A673 (cell line): ENCODE results near the gene KRT71. TPM values are rescaled to one million over a fixed set of nuclear protein-coding genes. Genes with fewer than 3 reads are reported as not detected.

Experiments used
- BruUV-seq: library from RNA; stranded (reverse); fragments of 400-500 nt; replicated peaks from 2 replicates; lab custom pipeline; 2021; lab: Mats Ljungman, UMichigan
- CTCF ChIA-PET: fragments of 300-600 bp; sonication (Branson Sonifier 250); formaldehyde crosslinking; loops from one replicate; lab custom pipeline; 2022; ENCODE audit warnings: antibody characterized with exemption; lab: Charles Lee
- POLR2A ChIA-PET: fragments of 300-600 bp; sonication (Branson Sonifier 250); formaldehyde crosslinking; loops from one replicate; lab custom pipeline; 2022; ENCODE audit warnings: antibody characterized with exemption; ENCODE audit not compliant: low non-redundant PET; lab: Charles Lee
- DNase-seq: peaks from one replicate; pipeline ENCODE4 v3.0.0-alpha.2; 2015; ENCODE audit warnings: low spot score
- H3K27ac ChIP-seq: fragments of 200-600 bp; sonication (generic); 2 replicates; pipeline ENCODE4 v1.5.1; 2016; ENCODE audit warnings: mixed run types, low read depth, mild to moderate bottlenecking, mixed read lengths, antibody characterized with exemption, low read length; ENCODE audit not compliant: poor library complexity, severe bottlenecking
- H3K27me3 ChIP-seq: fragments of 200-600 bp; sonication (generic); replicated peaks from 2 replicates; pipeline ENCODE4 v1.6.1; 2017; ENCODE audit warnings: mixed run types, low read depth, mild to moderate bottlenecking, mixed read lengths, antibody characterized with exemption, low read length; ENCODE audit not compliant: insufficient read depth, poor library complexity
- H3K36me3 ChIP-seq: fragments of 200-600 bp; sonication (generic); 2 replicates; pipeline ENCODE4 v1.6.1; 2016; ENCODE audit warnings: mixed run types, mild to moderate bottlenecking, mixed read lengths, antibody characterized with exemption, low read length; ENCODE audit not compliant: insufficient read depth, poor library complexity, severe bottlenecking
- H3K4me1 ChIP-seq: fragments of 200-600 bp; sonication (generic); 2 replicates; pipeline ENCODE4 v1.6.1; 2017; ENCODE audit warnings: mixed run types, mild to moderate bottlenecking, mixed read lengths, antibody characterized with exemption, low read length; ENCODE audit not compliant: insufficient read depth, poor library complexity, severe bottlenecking
- H3K4me3 ChIP-seq: fragments of 200-600 bp; sonication (generic); 2 replicates; pipeline ENCODE4 v1.5.1; 2016; ENCODE audit warnings: low read depth, mixed run types, mild to moderate bottlenecking, mixed read lengths, low read length; ENCODE audit not compliant: poor library complexity, severe bottlenecking
- H3K9me3 ChIP-seq: fragments of 200-600 bp; sonication (generic); 2 replicates; pipeline ENCODE4 v1.6.1; 2016; ENCODE audit warnings: mixed run types, low read depth, mild to moderate bottlenecking, mixed read lengths, antibody characterized with exemption, low read length; ENCODE audit not compliant: poor library complexity, severe bottlenecking
- EZH2 ChIP-seq: fragments of 200-600 bp; sonication (generic); IDR thresholded peaks from 2 replicates; pipeline ENCODE4 v1.6.1; 2017; ENCODE audit warnings: borderline replicate concordance, low read depth, mild to moderate bottlenecking, mixed read lengths, antibody characterized with exemption, low read length; ENCODE audit not compliant: poor library complexity, severe bottlenecking
- intact Hi-C: fragments of 100-400 bp; cut with micrococcal nuclease; formaldehyde crosslinking; loops from one replicate; pipeline ENCODE4 v1.10.0; 2022; ENCODE audit not compliant: unreplicated experiment
- total RNA-seq: library from RNA; stranded (reverse); gene quantifications from 2 replicates; pipeline ENCODE4 v1.2.3, GENCODE V29; 2021
- TF ChIP-seq, protein P1 (sequence below): fragments of 300-800, 200-600 bp; sonication (generic); conservative IDR thresholded peaks from 2 replicates; pipeline ENCODE4 v1.5.1; 2017; ENCODE audit warnings: low read depth, mild to moderate bottlenecking, antibody characterized with exemption, low read length, moderate library complexity, mixed read lengths

The KRT71 gene
- total RNA-seq, 1 experiment from 2014 or later = not detected

DNA sequence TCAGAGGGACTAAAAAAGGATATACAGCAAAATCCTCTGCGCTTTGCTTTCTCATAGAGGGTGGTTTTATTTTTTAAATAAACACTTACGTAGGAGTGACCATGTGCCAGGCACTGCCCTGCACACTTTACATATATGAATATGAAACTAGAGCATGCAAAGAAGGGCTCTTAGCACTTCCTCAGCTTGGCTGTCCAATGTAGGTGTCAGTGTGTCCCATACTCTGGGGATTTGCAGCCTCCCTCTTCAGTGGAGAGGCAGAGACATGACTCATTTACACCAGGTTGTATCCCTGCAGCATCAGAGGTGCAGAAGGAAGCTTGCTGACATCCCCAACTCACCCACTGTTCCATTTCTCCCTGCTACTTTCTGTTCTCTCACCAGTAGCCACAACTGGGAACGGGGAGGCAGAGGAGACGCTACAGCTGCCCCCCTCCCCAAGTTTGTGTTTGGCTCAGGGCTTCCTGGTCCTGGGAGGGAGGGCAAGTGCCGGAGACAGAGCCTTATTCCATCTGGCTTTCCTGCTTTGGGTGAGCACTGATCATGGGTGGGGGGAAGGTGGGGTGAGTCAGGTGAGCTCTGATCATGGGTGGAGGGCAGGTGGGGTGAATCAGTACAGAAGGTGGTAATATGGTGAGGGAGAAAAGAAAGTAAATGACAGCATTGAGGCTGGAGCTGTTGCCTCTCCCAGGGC is 27.9 kb downstream of the KRT71 start:
- Histone ChIP-seq H3K27ac (no peak overlapping the region), H3K36me3 (no peaks in the 10 kb centered on the region), H3K27me3 (no peaks in the 10 kb centered on the region), H3K4me1 (peaks cover 14% of the 10 kb centered on the region), H3K4me3 (no peak overlapping the region), H3K9me3 (no peaks in the 10 kb centered on the region)
- DNase-seq = no peak
- intact Hi-C loops = no loop called here
- BruUV-seq = no TSS peak
- POLR2A ChIA-PET = no interaction called here
- CTCF ChIA-PET = no interaction called here
- no peak for TF ChIP-seq EZH2
- TF ChIP-seq, protein P1, sequence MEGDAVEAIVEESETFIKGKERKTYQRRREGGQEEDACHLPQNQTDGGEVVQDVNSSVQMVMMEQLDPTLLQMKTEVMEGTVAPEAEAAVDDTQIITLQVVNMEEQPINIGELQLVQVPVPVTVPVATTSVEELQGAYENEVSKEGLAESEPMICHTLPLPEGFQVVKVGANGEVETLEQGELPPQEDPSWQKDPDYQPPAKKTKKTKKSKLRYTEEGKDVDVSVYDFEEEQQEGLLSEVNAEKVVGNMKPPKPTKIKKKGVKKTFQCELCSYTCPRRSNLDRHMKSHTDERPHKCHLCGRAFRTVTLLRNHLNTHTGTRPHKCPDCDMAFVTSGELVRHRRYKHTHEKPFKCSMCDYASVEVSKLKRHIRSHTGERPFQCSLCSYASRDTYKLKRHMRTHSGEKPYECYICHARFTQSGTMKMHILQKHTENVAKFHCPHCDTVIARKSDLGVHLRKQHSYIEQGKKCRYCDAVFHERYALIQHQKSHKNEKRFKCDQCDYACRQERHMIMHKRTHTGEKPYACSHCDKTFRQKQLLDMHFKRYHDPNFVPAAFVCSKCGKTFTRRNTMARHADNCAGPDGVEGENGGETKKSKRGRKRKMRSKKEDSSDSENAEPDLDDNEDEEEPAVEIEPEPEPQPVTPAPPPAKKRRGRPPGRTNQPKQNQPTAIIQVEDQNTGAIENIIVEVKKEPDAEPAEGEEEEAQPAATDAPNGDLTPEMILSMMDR = no peak

DNA sequence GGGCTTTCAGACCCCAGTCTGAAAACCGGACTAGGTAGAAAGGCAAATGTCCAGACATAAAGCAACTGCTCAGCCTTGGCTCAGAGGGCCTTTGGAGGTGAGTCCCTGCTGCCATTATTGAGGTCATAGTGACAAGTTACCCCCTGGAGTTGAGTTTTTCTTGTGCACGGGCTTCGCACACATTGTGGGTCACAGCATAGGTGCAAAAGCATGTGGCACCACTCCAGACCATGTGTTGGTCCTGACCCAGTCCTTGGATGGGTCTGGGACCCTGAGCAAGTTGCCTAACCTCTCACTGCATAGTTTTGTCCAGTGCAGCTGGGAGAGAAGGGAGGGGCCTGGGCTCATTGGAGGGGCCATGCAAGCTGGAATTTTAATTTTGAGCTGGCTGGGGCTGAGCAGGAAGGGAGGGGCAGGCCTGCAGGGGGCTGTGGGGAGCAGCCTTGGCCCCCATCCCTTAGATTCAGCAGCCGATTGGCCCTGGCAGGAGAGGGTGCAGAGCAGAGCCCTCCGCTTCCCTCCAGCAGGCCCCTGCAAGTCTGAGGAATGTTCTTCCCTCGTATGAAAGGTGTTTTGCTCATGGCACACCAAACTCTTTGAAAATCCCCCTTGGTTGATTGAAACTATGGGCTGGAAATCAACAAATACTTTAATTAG is 28.6 kb downstream of the KRT71 start:
- intact Hi-C loops = no loop called here
- BruUV-seq = no TSS peak
- H3K4me1 ChIP-seq = peaks cover 14% of the 10 kb centered on the region
- ChIA-PET POLR2A (no interaction called here), CTCF (no interaction called here)
- no peak overlapping the region for H3K27ac ChIP-seq
- DNase-seq = no peak
- H3K4me3 ChIP-seq = no peak overlapping the region
- TF ChIP-seq, protein P1 = no peak
- TF ChIP-seq EZH2 = no peak
- H3K36me3 ChIP-seq = no peaks in the 10 kb centered on the region
- H3K9me3 ChIP-seq = no peaks in the 10 kb centered on the region
- H3K27me3 ChIP-seq = no peaks in the 10 kb centered on the region

DNA sequence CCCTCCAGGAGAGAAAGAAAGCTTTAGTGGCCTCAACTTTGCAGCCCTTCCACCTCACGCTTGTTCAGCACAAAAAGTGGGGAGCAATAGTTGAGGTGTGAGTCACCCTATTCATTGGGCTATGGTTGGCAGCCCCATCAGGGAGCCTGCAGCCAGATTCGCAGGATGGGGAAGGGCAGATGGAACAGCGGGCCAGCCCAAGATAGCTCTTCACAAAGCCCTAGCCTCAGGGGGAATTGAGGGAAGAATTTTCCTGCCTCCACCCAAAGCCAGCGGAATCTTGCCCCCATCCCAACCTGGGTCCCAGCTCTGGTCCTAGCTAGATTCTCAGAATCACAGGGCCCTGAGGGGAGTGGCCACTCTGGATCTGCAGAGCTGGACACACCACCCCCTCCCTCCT is 29.1 kb downstream of the KRT71 start:
- TF ChIP-seq, protein P1 = no peak
- TF ChIP-seq EZH2 = no peak
- POLR2A ChIA-PET = no interaction called here
- Histone ChIP-seq H3K9me3 (no peaks in the 10 kb centered on the region), H3K4me1 (peaks cover 14% of the 10 kb centered on the region), H3K27me3 (no peaks in the 10 kb centered on the region), H3K36me3 (no peaks in the 10 kb centered on the region), H3K27ac (no peak overlapping the region), H3K4me3 (no peak overlapping the region)
- intact Hi-C loops = no loop called here
- CTCF ChIA-PET = no interaction called here
- BruUV-seq = no TSS peak
- DNase-seq = no peak
